NCI-H2196 (cell line): ENCODE data around the gene TAGAP.

Experiments used
- DNase-seq: peaks from one replicate; lab custom pipeline; 2025; ENCODE audit not compliant: unreplicated experiment; lab: John Stamatoyannopoulos, UW

Gene TAGAP

GRCh38 chr6:159071843-159072769 lies 27.3 kb upstream of the TAGAP start:
- DNase-seq, result no peak

GRCh38 chr6:159068904-159069578 lies 24.2 kb upstream of the TAGAP start:
- DNase-seq, result no peak

- no peak for DNase-seq
Observed at GRCh38 chr6:159067334-159067733, 22.5 kb upstream of the TAGAP start.

GRCh38 chr6:159066483-159066882 lies 21.7 kb upstream of the TAGAP start:
- DNase-seq, result no peak

GRCh38 chr6:159065759-159066329 lies 21.1 kb upstream of the TAGAP start:
- DNase-seq, result no peak

- no peak for DNase-seq
Observed at GRCh38 chr6:159065091-159065490, 20.3 kb upstream of the TAGAP start.

- DNase-seq, result no peak
Observed at GRCh38 chr6:159064477-159064876, 19.7 kb upstream of the TAGAP start.

GRCh38 chr6:159063549-159063948 lies 18.8 kb upstream of the TAGAP start:
- no peak for DNase-seq

GRCh38 chr6:159062976-159063375 lies 18.2 kb upstream of the TAGAP start:
- DNase-seq, result no peak

GRCh38 chr6:159062564-159062945 lies 17.8 kb upstream of the TAGAP start:
- no peak for DNase-seq

- no peak for DNase-seq
Observed at GRCh38 chr6:159061805-159062563, 17.2 kb upstream of the TAGAP start.

- no peak for DNase-seq
Observed at GRCh38 chr6:159061146-159061545, 16.4 kb upstream of the TAGAP start.

GRCh38 chr6:159059885-159060506 lies 15.2 kb upstream of the TAGAP start:
- no peak for DNase-seq

GRCh38 chr6:159059141-159059540 lies 14.3 kb upstream of the TAGAP start:
- no peak for DNase-seq

- no peak for DNase-seq
Observed at GRCh38 chr6:159056899-159057298, 12.1 kb upstream of the TAGAP start.

GRCh38 chr6:159056432-159056831 lies 11.6 kb upstream of the TAGAP start:
- no peak for DNase-seq

- DNase-seq, result no peak
Observed at GRCh38 chr6:159056003-159056402, 11.2 kb upstream of the TAGAP start.

GRCh38 chr6:159053781-159054398 lies 9.1 kb upstream of the TAGAP start:
- no peak for DNase-seq

- DNase-seq, result no peak
Observed at GRCh38 chr6:159052720-159053119, 7.9 kb upstream of the TAGAP start.

GRCh38 chr6:159047891-159048685 lies 3.3 kb upstream of the TAGAP start:
- no peak for DNase-seq
